ENCODE data around the gene RPL18A.

The RPL18A gene

GRCh38 chr19:17910791-17911360 is 51.2 kb downstream of the RPL18A start:
- FAIRE-seq, result no peak

Data from islet of Langerhans (tissue), 1 donor.